Suppressor macrophage treated with lipopolysaccharide for 4 hours (primary cell): Measurements from ENCODE around the gene PCDHGA8.
"Not testable (repeated sequence)": the region's sequence is repeated elsewhere in the genome, so short reads cannot be mapped to it uniquely, and the experiment has no call there.

Experiments
- DNase-seq: peaks from one replicate; pipeline ENCODE4 v3.0.0-alpha.2; 2020

PCDHGA8 gene

DNA sequence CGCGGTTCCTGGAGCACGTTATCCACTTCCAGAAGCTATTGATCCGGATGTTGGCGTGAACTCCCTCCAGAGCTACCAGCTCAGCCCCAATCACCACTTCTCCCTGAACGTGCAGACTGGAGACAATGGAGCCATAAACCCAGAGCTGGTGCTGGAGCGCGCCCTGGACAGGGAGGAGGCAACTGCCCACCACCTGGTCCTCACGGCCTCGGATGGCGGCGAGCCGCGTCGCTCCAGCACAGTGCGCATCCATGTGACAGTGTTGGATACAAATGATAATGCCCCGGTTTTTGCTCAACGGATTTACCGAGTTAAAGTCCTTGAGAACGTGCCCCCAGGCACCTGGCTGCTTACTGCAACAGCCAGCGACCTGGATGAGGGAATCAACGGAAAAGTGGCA, 11.0 kb downstream of the PCDHGA8 start:
- DNase-seq = no peak

DNA sequence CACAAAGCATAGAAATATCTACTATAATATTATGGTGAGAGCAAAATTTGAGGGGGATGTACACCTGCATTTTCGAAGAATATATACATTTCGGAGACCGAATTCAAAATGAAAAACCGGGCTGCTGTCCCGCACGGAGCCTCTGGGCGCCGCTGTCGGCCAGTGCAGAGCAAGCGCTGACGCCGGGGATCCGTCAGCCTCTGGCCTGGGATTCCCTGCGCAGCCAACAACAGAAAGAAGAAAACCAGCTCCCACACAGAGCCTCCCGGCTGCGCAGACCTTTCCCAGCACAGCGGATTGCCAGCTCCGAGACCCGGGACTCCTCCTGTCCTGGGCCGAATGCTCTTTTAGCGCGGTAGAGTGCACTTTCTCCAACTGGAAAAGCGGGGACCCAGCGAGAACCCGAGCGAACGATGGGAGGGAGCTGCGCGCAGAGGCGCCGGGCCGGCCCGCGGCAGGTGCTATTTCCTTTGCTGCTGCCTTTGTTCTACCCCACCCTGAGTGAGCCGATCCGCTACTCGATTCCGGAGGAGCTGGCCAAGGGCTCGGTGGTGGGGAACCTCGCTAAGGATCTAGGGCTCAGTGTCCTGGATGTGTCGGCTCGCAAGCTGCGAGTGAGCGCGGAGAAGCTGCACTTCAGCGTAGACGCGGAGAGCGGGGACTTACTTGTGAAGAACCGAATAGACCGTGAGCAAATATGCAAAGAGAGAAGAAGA, 15.5 kb downstream of the PCDHGA8 start, which contains the start of gene PCDHGB6:
PCDHGB6 (plus strand) TSS at position 232 of the 716 bp plus-strand sequence; CDS start at position 414, 182 bp downstream.
- DNase-seq = peak; percentile 57

DNA sequence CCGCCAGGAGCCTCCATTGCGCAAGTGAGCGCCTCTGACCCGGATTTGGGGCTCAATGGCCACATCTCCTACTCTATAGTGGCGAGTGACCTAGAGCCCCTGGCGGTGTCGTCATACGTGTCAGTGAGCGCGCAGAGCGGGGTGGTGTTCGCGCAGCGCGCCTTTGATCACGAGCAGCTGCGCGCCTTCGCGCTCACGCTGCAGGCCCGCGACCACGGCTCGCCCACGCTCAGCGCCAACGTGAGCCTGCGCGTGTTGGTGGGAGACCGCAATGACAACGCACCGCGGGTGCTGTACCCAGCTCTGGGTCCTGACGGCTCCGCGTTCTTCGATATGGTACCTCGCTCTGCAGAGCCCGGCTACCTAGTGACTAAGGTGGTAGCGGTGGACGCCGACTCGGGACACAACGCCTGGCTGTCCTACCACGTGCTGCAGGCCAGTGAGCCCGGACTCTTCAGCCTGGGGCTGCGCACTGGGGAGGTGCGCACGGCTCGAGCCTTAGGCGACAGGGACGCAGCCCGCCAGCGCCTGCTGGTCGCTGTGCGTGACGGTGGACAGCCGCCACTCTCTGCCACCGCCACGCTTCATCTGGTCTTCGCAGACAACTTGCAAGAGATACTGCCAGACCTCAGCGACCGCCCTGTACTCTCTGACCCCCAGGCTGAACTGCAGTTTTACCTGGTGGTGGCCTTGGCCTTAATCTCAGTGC, 17.3 kb downstream of the PCDHGA8 start:
- no peak for DNase-seq

DNA sequence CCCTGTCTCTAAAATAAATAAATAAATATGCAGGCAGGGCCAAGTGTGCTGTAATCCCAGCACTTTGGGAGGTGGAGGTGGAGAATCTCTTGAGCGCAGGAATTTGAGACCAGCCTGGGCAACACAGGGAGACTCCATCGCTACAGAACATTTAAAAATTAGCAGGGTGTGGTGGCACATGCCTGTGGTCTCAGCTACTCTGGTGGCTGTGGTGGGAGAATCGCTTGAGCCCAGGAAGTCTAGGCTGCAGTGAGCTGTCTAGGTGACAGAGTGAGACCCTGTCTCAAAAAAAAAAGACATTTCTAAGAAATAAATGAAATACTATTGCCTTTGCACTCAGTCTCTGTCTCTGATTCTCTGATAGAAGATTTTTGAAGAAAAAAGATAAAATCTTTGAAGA, 19.1 kb downstream of the PCDHGA8 start:
- DNase-seq = no peak

DNA sequence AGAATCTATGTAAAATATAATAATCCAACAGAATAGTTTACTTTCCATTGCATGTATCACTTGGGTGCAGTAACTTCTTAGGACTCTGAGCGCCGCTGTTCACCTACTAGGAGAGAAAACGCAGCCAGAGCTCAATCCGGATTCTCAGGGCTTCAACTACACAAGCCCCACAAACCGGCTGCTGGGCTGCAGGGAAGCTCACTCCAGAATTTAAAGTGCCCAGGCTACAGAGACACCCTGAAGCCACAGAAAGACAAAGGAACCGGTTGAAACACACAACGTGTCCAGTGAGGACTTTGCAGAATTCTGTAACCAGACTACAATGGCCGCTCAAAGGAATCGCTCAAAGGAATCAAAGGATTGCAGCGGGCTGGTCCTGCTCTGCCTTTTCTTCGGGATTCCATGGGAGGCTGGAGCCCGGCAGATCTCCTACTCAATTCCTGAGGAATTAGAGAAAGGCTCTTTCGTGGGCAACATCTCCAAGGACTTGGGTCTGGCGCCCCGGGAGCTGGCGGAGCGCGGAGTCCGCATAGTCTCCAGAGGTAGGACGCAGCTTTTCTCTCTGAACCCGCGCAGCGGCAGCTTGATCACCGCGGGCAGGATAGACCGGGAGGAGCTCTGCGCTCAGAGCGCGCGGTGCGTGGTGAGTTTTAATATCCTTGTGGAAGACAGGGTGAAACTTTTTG, 20.6 kb downstream of the PCDHGA8 start, which contains the start of gene PCDHGA10:
PCDHGA10 (plus strand) TSS at position 134 of the 686 bp plus-strand sequence; CDS start at position 323, 189 bp downstream.
- peak; percentile 69 for DNase-seq

DNA sequence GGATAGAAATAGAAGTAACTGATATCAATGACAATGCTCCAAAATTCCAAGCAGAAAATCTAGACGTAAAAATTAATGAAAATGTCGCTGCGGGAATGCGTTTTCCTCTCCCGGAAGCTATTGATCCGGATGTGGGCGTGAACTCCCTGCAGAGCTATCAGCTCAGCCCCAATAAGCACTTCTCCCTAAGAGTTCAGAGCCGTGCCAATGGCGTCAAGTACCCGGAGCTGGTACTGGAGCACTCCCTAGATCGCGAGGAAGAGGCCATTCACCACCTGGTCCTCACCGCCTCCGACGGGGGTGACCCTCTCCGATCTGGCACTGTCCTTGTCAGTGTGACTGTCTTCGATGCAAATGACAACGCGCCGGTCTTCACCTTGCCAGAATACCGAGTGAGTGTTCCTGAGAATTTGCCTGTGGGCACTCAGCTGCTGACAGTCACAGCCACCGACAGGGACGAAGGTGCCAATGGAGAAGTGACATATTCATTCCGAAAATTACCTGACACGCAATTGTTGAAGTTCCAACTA, 21.2 kb downstream of the PCDHGA8 start:
- DNase-seq = no peak

DNA sequence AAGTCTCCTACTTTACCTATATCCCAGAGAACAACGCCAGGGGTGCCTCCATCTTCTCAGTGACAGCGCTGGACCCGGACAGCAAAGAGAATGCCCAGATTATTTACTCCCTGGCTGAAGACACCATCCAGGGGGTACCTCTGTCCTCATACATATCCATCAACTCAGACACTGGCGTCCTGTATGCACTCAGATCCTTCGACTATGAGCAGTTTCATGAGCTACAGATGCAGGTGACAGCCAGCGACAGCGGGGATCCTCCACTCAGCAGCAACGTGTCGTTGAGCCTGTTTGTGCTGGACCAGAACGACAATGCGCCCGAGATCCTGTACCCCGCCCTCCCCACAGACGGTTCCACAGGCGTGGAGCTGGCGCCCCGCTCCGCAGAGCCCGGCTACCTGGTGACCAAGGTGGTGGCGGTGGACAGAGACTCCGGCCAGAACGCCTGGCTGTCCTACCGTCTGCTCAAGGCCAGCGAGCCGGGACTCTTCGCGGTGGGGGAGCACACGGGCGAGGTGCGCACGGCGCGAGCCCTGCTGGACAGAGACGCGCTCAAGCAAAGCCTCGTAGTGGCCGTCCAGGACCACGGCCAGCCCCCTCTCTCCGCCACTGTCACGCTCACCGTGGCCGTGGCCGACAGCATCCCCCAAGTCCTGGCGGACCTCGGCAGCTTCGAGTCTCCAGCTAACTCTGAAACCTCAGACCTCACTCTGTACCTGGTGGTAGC, 22.3 kb downstream of the PCDHGA8 start:
- not testable (repeated sequence) for DNase-seq

DNA sequence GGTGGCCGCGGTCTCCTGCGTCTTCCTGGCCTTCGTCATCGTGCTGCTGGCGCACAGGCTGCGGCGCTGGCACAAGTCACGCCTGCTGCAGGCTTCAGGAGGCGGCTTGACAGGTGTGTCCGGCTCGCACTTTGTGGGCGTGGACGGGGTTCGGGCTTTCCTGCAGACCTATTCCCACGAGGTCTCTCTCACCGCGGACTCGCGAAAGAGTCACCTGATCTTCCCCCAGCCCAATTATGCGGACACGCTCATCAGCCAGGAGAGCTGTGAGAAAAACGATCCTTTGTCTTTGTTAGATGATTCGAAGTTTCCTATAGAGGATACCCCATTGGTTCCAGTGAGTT, 22.8 kb downstream of the PCDHGA8 start:
- not testable (repeated sequence) for DNase-seq

DNA sequence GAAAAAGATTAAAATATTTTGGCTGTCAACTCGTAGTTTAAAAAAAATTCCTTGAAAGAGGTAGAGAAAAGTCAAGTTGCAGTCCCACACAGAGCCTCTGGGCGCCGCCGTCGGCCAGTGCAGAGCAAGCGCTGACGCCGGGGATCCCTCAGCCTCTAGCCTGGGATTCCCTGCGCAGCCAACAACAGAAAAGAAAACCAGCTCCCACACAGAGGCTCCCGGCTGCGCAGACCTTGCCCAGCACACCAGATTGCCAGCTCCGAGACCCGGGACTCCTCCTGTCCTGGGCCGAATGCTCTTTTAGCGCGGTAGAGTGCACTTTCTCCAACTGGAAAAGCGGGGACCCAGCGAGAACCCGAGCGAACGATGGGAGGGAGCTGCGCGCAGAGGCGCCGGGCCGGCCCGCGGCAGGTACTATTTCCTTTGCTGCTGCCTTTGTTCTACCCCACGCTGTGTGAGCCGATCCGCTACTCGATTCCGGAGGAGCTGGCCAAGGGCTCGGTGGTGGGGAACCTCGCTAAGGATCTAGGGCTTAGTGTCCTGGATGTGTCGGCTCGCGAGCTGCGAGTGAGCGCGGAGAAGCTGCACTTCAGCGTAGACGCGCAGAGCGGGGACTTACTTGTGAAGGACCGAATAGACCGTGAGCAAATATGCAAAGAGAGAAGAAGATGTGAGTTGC, 25.2 kb downstream of the PCDHGA8 start, which contains the start of gene PCDHGB7:
PCDHGB7 (plus strand) TSS at position 184 of the 679 bp plus-strand sequence; CDS start at position 367, 183 bp downstream.
- DNase-seq = peak; percentile 88

DNA sequence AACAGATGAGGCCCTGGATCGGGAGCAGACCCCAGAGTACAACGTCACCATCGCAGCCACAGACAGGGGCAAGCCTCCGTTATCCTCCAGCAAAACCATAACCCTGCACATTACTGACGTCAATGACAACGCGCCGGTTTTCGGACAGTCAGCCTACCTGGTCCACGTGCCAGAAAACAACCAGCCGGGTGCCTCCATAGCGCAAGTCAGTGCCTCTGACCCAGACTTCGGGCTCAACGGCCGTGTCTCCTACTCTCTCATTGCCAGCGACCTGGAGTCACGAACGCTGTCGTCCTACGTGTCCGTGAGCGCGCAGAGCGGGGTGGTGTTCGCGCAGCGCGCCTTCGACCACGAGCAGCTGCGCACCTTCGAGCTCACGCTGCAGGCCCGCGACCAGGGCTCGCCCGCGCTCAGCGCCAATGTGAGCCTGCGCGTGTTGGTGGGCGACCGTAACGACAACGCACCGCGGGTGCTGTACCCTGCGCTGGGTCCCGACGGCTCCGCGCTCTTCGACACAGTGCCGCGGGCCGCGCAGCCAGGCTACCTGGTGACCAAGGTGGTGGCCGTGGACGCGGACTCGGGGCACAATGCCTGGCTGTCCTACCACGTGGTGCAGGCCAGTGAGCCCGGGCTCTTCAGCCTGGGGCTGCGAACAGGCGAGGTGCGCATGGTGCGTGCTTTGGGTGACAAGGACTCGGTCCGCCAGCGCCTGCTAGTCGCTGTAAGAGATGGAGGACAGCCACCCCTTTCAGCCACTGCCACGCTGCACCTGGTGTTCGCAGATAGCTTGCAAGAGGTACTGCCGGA, 26.8 kb downstream of the PCDHGA8 start:
- DNase-seq = no peak

DNA sequence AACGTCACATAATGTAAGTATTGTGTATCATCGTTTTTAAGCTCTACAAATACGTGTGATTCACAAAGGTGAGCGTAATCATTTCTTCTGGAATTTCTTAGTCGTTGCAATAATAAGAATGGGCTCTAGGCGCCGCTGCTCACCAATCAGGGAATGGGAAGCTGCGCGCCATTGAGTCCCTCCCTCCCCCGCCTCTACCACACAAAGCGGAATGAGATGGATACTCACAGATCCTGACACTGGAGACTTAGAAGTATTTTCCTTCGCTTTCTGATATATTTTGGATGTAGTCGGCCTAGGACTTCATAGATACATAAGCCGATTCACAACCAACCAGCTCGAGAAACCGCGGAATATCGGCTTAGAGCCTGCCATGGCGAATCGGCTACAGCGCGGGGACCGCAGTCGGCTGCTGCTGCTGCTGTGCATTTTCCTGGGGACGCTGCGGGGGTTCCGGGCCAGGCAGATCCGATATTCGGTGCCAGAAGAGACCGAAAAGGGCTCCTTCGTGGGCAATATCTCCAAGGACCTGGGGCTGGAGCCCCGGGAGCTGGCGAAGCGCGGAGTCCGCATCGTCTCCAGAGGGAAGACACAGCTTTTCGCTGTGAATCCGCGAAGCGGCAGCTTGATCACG, 28.5 kb downstream of the PCDHGA8 start, which contains the start of gene PCDHGA11:
PCDHGA11 (plus strand) TSS at position 197 of the 634 bp plus-strand sequence; CDS start at position 374, 177 bp downstream.
- peak; percentile 82 for DNase-seq

DNA sequence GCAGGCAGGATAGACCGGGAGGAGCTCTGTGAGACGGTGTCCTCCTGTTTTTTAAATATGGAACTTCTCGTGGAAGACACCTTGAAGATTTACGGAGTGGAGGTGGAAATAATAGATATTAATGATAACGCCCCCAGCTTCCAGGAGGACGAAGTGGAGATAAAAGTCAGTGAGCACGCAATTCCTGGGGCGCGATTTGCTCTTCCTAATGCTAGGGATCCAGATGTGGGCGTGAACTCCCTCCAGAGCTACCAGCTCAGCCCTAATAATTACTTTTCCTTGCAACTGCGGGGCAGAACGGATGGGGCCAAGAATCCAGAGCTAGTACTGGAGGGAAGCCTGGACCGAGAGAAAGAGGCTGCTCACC, 29.0 kb downstream of the PCDHGA8 start:
- DNase-seq = no peak

DNA sequence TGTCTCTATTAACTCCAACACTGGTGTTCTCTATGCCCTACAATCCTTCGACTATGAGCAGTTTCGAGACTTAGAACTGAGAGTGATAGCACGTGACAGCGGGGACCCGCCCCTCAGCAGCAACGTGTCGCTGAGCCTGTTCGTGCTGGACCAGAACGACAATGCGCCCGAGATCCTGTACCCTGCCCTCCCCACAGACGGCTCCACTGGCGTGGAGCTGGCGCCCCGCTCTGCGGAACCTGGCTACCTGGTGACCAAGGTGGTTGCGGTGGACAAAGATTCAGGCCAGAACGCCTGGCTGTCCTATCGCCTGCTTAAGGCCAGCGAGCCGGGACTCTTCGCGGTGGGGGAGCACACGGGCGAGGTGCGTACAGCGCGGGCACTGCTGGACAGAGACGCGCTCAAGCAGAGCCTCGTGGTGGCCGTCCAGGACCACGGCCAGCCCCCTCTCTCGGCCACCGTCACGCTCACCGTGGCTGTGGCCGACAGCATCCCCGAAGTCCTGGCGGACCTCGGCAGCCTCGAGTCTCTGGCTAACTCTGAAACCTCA, 30.4 kb downstream of the PCDHGA8 start:
- no peak for DNase-seq

DNA sequence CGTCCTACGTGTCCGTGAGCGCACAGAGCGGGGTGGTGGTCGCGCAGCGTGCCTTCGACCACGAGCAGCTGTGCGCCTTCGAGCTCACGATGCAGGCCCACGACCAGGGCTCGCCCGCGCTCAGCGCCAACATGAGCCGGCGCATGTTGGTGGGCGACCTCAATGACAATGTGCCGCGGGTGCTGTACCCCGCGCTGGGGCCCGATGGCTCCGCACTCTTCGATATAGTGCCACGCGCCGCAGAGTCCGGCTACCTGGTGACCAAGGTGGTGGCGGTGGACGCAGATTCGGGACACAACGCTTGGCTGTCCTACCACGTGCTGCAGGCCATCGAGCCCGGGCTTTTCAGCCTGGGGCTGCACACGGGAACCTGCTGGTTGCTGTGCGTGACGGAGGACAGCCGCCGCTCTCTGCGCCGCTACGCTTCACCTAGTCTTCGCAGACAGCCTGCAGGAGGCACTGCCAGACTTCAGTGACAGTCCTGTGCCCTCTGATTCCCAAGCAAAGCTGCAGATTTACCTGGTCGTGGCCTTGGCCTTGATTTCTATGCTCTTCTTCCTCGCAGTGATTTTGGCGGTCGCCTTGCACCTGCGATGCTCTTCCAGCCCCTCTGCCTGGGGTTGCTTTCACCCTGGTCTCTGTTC, 35.5 kb downstream of the PCDHGA8 start:
- DNase-seq = no peak

DNA sequence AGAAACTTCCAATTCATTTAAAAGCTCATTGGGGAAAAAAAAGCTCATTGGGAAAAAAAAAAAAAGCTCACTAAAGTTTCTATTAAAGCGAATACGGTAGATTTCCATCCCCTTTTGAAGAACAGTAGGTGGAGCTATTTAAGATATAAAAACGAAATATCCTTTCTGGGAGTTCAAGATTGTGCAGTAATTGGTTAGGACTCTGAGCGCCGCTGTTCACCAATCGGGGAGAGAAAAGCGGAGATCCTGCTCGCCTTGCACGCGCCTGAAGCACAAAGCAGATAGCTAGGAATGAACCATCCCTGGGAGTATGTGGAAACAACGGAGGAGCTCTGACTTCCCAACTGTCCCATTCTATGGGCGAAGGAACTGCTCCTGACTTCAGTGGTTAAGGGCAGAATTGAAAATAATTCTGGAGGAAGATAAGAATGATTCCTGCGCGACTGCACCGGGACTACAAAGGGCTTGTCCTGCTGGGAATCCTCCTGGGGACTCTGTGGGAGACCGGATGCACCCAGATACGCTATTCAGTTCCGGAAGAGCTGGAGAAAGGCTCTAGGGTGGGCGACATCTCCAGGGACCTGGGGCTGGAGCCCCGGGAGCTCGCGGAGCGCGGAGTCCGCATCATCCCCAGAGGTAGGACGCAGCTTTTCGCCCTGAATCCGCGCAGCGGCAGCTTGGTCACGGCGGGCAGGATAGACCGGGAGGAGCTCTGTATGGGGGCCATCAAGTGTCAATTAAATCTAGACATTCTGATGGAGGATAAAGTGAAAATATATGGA, 38.1 kb downstream of the PCDHGA8 start, which contains the start of gene PCDHGA12:
PCDHGA12 (plus strand) TSS at position 176 of the 782 bp plus-strand sequence; CDS start at position 429, 253 bp downstream.
- peak; percentile 85 for DNase-seq

DNA sequence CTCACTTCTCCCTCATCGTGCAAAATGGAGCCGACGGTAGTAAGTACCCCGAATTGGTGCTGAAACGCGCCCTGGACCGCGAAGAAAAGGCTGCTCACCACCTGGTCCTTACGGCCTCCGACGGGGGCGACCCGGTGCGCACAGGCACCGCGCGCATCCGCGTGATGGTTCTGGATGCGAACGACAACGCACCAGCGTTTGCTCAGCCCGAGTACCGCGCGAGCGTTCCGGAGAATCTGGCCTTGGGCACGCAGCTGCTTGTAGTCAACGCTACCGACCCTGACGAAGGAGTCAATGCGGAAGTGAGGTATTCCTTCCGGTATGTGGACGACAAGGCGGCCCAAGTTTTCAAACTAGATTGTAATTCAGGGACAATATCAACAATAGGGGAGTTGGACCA, 38.9 kb downstream of the PCDHGA8 start:
- peak; percentile 29 for DNase-seq

DNA sequence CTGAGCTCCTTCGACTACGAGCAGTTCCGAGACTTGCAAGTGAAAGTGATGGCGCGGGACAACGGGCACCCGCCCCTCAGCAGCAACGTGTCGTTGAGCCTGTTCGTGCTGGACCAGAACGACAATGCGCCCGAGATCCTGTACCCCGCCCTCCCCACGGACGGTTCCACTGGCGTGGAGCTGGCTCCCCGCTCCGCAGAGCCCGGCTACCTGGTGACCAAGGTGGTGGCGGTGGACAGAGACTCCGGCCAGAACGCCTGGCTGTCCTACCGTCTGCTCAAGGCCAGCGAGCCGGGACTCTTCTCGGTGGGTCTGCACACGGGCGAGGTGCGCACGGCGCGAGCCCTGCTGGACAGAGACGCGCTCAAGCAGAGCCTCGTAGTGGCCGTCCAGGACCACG, 39.9 kb downstream of the PCDHGA8 start:
- DNase-seq = not testable (repeated sequence)

DNA sequence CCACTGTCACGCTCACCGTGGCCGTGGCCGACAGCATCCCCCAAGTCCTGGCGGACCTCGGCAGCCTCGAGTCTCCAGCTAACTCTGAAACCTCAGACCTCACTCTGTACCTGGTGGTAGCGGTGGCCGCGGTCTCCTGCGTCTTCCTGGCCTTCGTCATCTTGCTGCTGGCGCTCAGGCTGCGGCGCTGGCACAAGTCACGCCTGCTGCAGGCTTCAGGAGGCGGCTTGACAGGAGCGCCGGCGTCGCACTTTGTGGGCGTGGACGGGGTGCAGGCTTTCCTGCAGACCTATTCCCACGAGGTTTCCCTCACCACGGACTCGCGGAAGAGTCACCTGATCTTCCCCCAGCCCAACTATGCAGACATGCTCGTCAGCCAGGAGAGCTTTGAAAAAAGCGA, 40.3 kb downstream of the PCDHGA8 start:
- not testable (repeated sequence) for DNase-seq

DNA sequence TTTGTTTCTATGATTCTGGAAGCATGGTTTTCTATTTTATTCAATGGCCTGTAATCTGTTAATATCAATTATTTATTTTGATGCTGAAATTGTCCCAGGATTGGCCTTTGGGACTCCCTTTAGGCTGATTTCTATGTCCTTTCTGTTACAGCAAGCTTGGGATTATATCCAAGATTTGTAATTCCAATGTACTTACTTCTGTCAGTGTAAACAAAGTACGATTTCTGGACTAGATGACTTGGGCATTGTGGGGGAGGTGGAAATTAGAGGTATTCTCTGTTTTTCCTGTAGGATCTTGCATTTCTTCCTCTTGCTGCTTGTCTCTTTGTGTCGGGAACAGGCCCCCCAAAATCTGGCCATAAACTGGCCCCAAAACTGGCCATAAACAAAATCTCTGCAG, 41.6 kb downstream of the PCDHGA8 start:
- no peak for DNase-seq
